Erythroblast (primary cell): ENCODE measurements around the gene SIRPD.

Experiments used
- GATA1 ChIP-seq: IDR thresholded peaks from 2 replicates; pipeline ENCODE4 v1.6.1; 2011; ENCODE audit warnings: low read depth, mild to moderate bottlenecking, control low read depth, low read length, moderate library complexity
- POLR2A ChIP-seq: IDR thresholded peaks from 2 replicates; pipeline ENCODE4 v1.6.1; 2011; ENCODE audit warnings: mild to moderate bottlenecking, low read length

DNA sequence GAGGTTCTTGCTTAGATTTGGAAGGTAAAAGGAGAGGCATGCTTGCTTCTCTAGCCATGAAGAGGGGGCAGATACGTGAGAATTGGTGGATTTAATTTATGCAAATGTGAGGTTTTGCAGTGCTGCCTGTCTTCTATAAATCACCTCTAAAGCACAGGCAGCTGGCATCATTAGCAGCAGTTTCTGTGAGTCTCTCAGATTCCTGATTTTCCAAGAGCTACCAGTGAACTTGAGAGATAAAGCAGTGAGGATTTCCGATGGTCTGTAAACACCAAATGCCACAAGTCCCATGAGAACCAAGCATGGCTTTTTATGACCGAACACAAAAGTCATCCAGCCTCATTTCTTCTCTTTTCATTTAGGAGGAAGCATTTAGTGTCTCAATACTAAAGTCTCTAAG is 63.1 kb downstream of the SIRPD start:
- no peak for TF ChIP-seq POLR2A
- no peak for TF ChIP-seq GATA1
